ENCODE measurements around the gene DNAJC28. TPM values are rescaled to one million over a fixed set of nuclear protein-coding genes. Genes with fewer than 3 reads are reported as not detected.
A peak's percentile ranks its signal among the peaks of the same experiment; 100 is the strongest.

Gene DNAJC28
- total and polyA plus RNA-seq, 2 experiments from 2014 or later: 2.3 to 6.6 TPM

- Histone ChIP-seq H3K27me3 (no peaks in the 10 kb centered on the region), H3K4me1 (ENCODE audit: low read depth) (peaks cover 10% of the 10 kb centered on the region), H3K36me3 (no peaks in the 10 kb centered on the region), H3K4me3 (no peak overlapping the region), H3K27ac (no peak overlapping the region), H3K9me3 (ENCODE audit: low read depth) (no peaks in the 10 kb centered on the region)
- TF ChIP-seq CTCF (IDR thresholded peaks at IDR 0.05; ENCODE audit: low read depth, low read length): no peak
- DNase-seq (ENCODE audit: low read depth in 1 of 2, low spot score in 1 of 2): no peak
Measured at GRCh38 chr21:33481314-33481943, 10.1 kb downstream of the DNAJC28 start.

GRCh38 chr21:33480481-33481103 lies 10.9 kb downstream of the DNAJC28 start:
- no peaks in the 10 kb centered on the region for H3K36me3 ChIP-seq
- H3K4me3 ChIP-seq: peak overlapping the region; percentile 87
- H3K9me3 ChIP-seq (ENCODE audit: low read depth): no peaks in the 10 kb centered on the region
- no peak for TF ChIP-seq CTCF (IDR thresholded peaks at IDR 0.05; ENCODE audit: low read depth, low read length)
- H3K27ac ChIP-seq: peak overlapping the region; percentile 96
- H3K4me1 ChIP-seq (ENCODE audit: low read depth): peaks cover 10% of the 10 kb centered on the region
- no peaks in the 10 kb centered on the region for H3K27me3 ChIP-seq
- DNase-seq (ENCODE audit: low read depth in 1 of 2, low spot score in 1 of 2): no peak

- TF ChIP-seq CTCF (IDR thresholded peaks at IDR 0.05; ENCODE audit: low read depth, low read length): peak; percentile 43
- DNase-seq (ENCODE audit: low read depth in 1 of 2, low spot score in 1 of 2): peak; percentile 96 to 98
- Histone ChIP-seq H3K27ac (peak within 1 kb of the TSS; percentile 96), H3K27me3 (no peaks in the 10 kb centered on the region), H3K4me1 (ENCODE audit: low read depth) (peaks cover 10% of the 10 kb centered on the region), H3K9me3 (ENCODE audit: low read depth) (no peaks in the 10 kb centered on the region), H3K36me3 (no peaks in the 10 kb centered on the region), H3K4me3 (peak within 1 kb of the TSS; percentile 87)
Measured at GRCh38 chr21:33479679-33480480, 11.6 kb downstream of the DNAJC28 start, which contains the start of gene TMEM50B. Gene TMEM50B, minus strand, starts transcription at chr21:33479974. Its CDS starts 11,089 bp downstream, at chr21:33468885.

GRCh38 chr21:33478935-33479678 lies 12.4 kb downstream of the DNAJC28 start:
- DNase-seq (ENCODE audit: low read depth in 1 of 2, low spot score in 1 of 2): peak; percentile 39 to 55
- H3K27ac ChIP-seq: peak overlapping the region; percentile 96
- H3K4me1 ChIP-seq (ENCODE audit: low read depth): peaks cover 10% of the 10 kb centered on the region
- H3K9me3 ChIP-seq (ENCODE audit: low read depth): no peaks in the 10 kb centered on the region
- no peaks in the 10 kb centered on the region for H3K27me3 ChIP-seq
- peak overlapping the region; percentile 87 for H3K4me3 ChIP-seq
- no peaks in the 10 kb centered on the region for H3K36me3 ChIP-seq
- peak; percentile 20 for TF ChIP-seq CTCF (IDR thresholded peaks at IDR 0.05; ENCODE audit: low read depth, low read length)

GRCh38 chr21:33478182-33478581 lies 13.3 kb downstream of the DNAJC28 start:
- H3K4me3 ChIP-seq: peak overlapping the region; percentile 87

More at GRCh38 chr21:33478182-33478581, 13.3 kb downstream of the DNAJC28 start:
- Histone ChIP-seq H3K27ac (no peak overlapping the region), H3K4me1 (ENCODE audit: low read depth) (peaks cover 10% of the 10 kb centered on the region), H3K9me3 (ENCODE audit: low read depth) (no peaks in the 10 kb centered on the region), H3K27me3 (no peaks in the 10 kb centered on the region), H3K36me3 (no peaks in the 10 kb centered on the region)
- TF ChIP-seq CTCF (IDR thresholded peaks at IDR 0.05; ENCODE audit: low read depth, low read length): no peak
- DNase-seq (ENCODE audit: low read depth in 1 of 2, low spot score in 1 of 2): no peak
